Progenitor cell of endocrine pancreas (in vitro differentiated cells): ENCODE results near the gene FAM43B. TPM values are rescaled to one million over a fixed set of nuclear protein-coding genes. Genes with fewer than 3 reads are reported as not detected.
A peak's percentile ranks its signal among the peaks of the same experiment; 100 is the strongest.
"Not testable (repeated sequence)": the region's sequence is repeated elsewhere in the genome, so short reads cannot be mapped to it uniquely, and the experiment has no call there.

ENCODE experiments used
- DNase-seq: peaks from one replicate; pipeline ENCODE4 v3.0.0; 2021; ENCODE audit warnings: low spot score; ENCODE audit not compliant: unreplicated experiment
- H3K27ac Mint-ChIP-seq: 2 replicates; pipeline ENCODE4 v1.8.0; 2021; ENCODE audit warnings: mild to moderate bottlenecking, moderate library complexity, mixed read lengths
- H3K27me3 Mint-ChIP-seq: 2 replicates; pipeline ENCODE4 v1.8.0; 2021; ENCODE audit warnings: mixed read lengths
- H3K36me3 Mint-ChIP-seq: 2 replicates; pipeline ENCODE4 v1.8.0; 2022; ENCODE audit warnings: mixed read lengths; ENCODE audit not compliant: insufficient read depth
- H3K4me1 Mint-ChIP-seq: 2 replicates; pipeline ENCODE4 v1.8.0; 2021; ENCODE audit warnings: low read depth, mixed read lengths
- H3K4me3 Mint-ChIP-seq: 2 replicates; pipeline ENCODE4 v1.8.0; 2021; ENCODE audit warnings: low read depth, mild to moderate bottlenecking, moderate library complexity, mixed read lengths
- H3K9me3 Mint-ChIP-seq: 2 replicates; pipeline ENCODE4 v1.8.0; 2021; ENCODE audit warnings: low read depth, mixed read lengths
- CTCF ChIP-seq: fragments of 200-600 bp; sonication (generic); IDR thresholded peaks from one replicate; pipeline ENCODE4 v1.5.0; 2021; ENCODE audit warnings: antibody characterized with exemption, mild to moderate bottlenecking; ENCODE audit not compliant: unreplicated experiment
- total RNA-seq: library from RNA; stranded (reverse); gene quantifications from 2 replicates; pipeline ENCODE4 v1.2.1, GENCODE V29; 2021

FAM43B gene
- total RNA-seq, 1 donor from 2014 or later: 0.10 TPM

GRCh38 chr1:20511518-20512428 is 40.6 kb upstream of the FAM43B start:
- H3K9me3 Mint-ChIP-seq: no peaks in the 10 kb centered on the region
- H3K36me3 Mint-ChIP-seq: no peaks in the 10 kb centered on the region
- no peak for DNase-seq
- peaks cover 49% of the 10 kb centered on the region for H3K27me3 Mint-ChIP-seq
- H3K27ac Mint-ChIP-seq: no peak overlapping the region
- H3K4me1 Mint-ChIP-seq: peaks cover 5% of the 10 kb centered on the region
- no peak overlapping the region for H3K4me3 Mint-ChIP-seq
- TF ChIP-seq CTCF: no peak

- not testable (repeated sequence) for DNase-seq, H3K36me3 Mint-ChIP-seq, H3K4me3 Mint-ChIP-seq, H3K4me1 Mint-ChIP-seq, H3K9me3 Mint-ChIP-seq, H3K27ac Mint-ChIP-seq
- H3K27me3 Mint-ChIP-seq: peaks cover 50% of the 10 kb centered on the region
Measured at GRCh38 chr1:20519609-20520262, 32.6 kb upstream of the FAM43B start.

- Mint-ChIP-seq H3K4me3 (peak overlapping the region; percentile 42), H3K9me3 (no peaks in the 10 kb centered on the region), H3K36me3 (no peaks in the 10 kb centered on the region), H3K27ac (no peak overlapping the region), H3K4me1 (no peaks in the 10 kb centered on the region), H3K27me3 (peaks cover 55% of the 10 kb centered on the region)
- TF ChIP-seq CTCF: peak; percentile 90
- DNase-seq: peak; percentile 76
Measured at GRCh38 chr1:20521960-20522861, 30.2 kb upstream of the FAM43B start.

- Mint-ChIP-seq H3K9me3 (no peaks in the 10 kb centered on the region), H3K4me1 (no peaks in the 10 kb centered on the region), H3K4me3 (no peak overlapping the region), H3K27ac (no peak overlapping the region), H3K36me3 (no peaks in the 10 kb centered on the region), H3K27me3 (peaks cover 55% of the 10 kb centered on the region)
- TF ChIP-seq CTCF: no peak
- no peak for DNase-seq
Measured at GRCh38 chr1:20526267-20526666, 26.1 kb upstream of the FAM43B start.

- peaks cover 4% of the 10 kb centered on the region for H3K4me1 Mint-ChIP-seq
- no peak for DNase-seq
- peaks cover 53% of the 10 kb centered on the region for H3K27me3 Mint-ChIP-seq
- no peak for TF ChIP-seq CTCF
- H3K4me3 Mint-ChIP-seq: no peak overlapping the region
- no peaks in the 10 kb centered on the region for H3K36me3 Mint-ChIP-seq
- H3K9me3 Mint-ChIP-seq: no peaks in the 10 kb centered on the region
- no peak overlapping the region for H3K27ac Mint-ChIP-seq
Measured at GRCh38 chr1:20528221-20528620, 24.2 kb upstream of the FAM43B start.
